ENCODE results near the gene MAP3K7. TPM values are rescaled to one million over a fixed set of nuclear protein-coding genes. Genes with fewer than 3 reads are reported as not detected.

The MAP3K7 gene
- total and polyA plus RNA-seq, 2 of the 8 experiments (the other 6 are each of a cell fraction or from before 2014, with no cell fraction given) = 27.3 to 34.8 TPM

- no peaks in the 10 kb centered on the region for H3K23me2 ChIP-seq (ENCODE audit: low read depth, low read length)
- ChIA-PET CTCF (ENCODE audit: partially characterized antibody) (interaction anchor here (0.5 kb wide), 1 partner anchor 23 kb away, joined by 3 read pairs; no protein-coding TSS in a partner anchor), POLR2A (ENCODE audit: partially characterized antibody) (interaction anchor here (2.2 kb wide), 1 partner anchor 102 kb away, joined by 5 read pairs; no protein-coding TSS in a partner anchor)
- H3K79me2 ChIP-seq (ENCODE audit: control insufficient read depth in 1 of 2, insufficient read depth in 2 of 2, low read length in 2 of 2) = no peaks in the 10 kb centered on the region
- no peak overlapping the region for H2AFZ ChIP-seq (ENCODE audit: low read length)
- WGBS, 2 experiments (ENCODE audit: extremely low coverage in 1 of 2, insufficient coverage in 1 of 2, insufficient read length in 1 of 2, insufficient replicate concordance in 2 of 2, low coverage in 1 of 2, low lambda C conversion rate in 2 of 2, missing lambda C conversion rate in 1 of 2) = 73% methylated on average over 3 of the region's 3 CpGs; no CpG with 5 or more reads in 1 of the 2 experiments
- no peak overlapping the region for H3K18ac ChIP-seq (ENCODE audit: extremely low read depth, low read length)
- no peaks in the 10 kb centered on the region; a peak in 1 of 7 replicates for H3K4me1 ChIP-seq (replicated peaks in 1 of 4; ENCODE audit: control insufficient read depth in 3 of 4, insufficient read depth in 4 of 4, low read length in 3 of 4)
- no peak overlapping the region for H3K4me3 ChIP-seq (ENCODE audit: extremely low read depth in 1 of 4, insufficient read depth in 2 of 4, low read depth in 3 of 4, low read length in 4 of 4)
- H4K8ac ChIP-seq (ENCODE audit: extremely low read depth, insufficient read depth, low read length) = no peak overlapping the region
- DNase-seq (ENCODE audit: low read depth in 1 of 2, low spot score in 2 of 2) (no peak), FAIRE-seq (no peak)
- H2BK12ac ChIP-seq (ENCODE audit: low read depth, low read length) = no peak overlapping the region
- no peak overlapping the region for H3K56ac ChIP-seq (replicated peaks; ENCODE audit: insufficient read length, low read depth, low read length)
- H3K27me3 ChIP-seq (replicated peaks in 1 of 4; ENCODE audit: control insufficient read depth in 3 of 4, extremely low read depth in 1 of 4, insufficient read depth in 3 of 4, low read length in 3 of 4) = 0 out of 7 replicates have a peak, but pooled peaks cover 0 to 1% (median 0%) of the 10 kb centered on the region in 4 experiments
- no peak overlapping the region for H3K27ac ChIP-seq (ENCODE audit: low read depth, low read length)
- no peak overlapping the region for H2BK15ac ChIP-seq (ENCODE audit: low read length)
- H3K23ac ChIP-seq (ENCODE audit: insufficient read length) = no peak overlapping the region
- no peaks in the 10 kb centered on the region for H3K9me3 ChIP-seq (ENCODE audit: insufficient read depth in 2 of 2, low read depth in 1 of 2, low read length in 1 of 2)
- no peaks in the 10 kb centered on the region for H3K79me1 ChIP-seq (ENCODE audit: low read depth, low read length)
- H4K5ac ChIP-seq (ENCODE audit: insufficient read length, low read depth, low read length) = no peak overlapping the region
- no peak overlapping the region for H3K4me2 ChIP-seq (ENCODE audit: insufficient read depth in 1 of 2, low read depth in 2 of 2, low read length in 2 of 2)
- no peaks in the 10 kb centered on the region for H3K36me3 ChIP-seq (ENCODE audit: control insufficient read depth in 2 of 4, insufficient read depth in 4 of 4, low read length in 3 of 4)
- no peak for TF ChIP-seq KDM5A (IDR thresholded peaks at IDR 0.05; ENCODE audit: low read length)
- TF ChIP-seq RFX5 (IDR thresholded peaks at IDR 0.05; ENCODE audit: borderline replicate concordance, low read depth, low read length) = no peak
- no peak overlapping the region for H2AK5ac ChIP-seq (ENCODE audit: low read depth, low read length)
- no peak overlapping the region for H4K91ac ChIP-seq (replicated peaks; ENCODE audit: insufficient read length, low read length)
- no peak overlapping the region for H2BK120ac ChIP-seq (replicated peaks; ENCODE audit: low read depth, low read length)
- H2BK5ac ChIP-seq (ENCODE audit: low read depth, low read length) = no peak overlapping the region
- H3K14ac ChIP-seq (ENCODE audit: insufficient read length) = no peak overlapping the region
- no peak overlapping the region for H3K4ac ChIP-seq (replicated peaks; ENCODE audit: insufficient read length, low read depth, low read length)
- H3K9ac ChIP-seq (replicated peaks in 1 of 4; ENCODE audit: extremely low read depth in 1 of 4, low read depth in 3 of 4, low read length in 3 of 4) = no peak overlapping the region
- no peaks in the 10 kb centered on the region for H4K20me1 ChIP-seq (replicated peaks in 1 of 2; ENCODE audit: control insufficient read depth in 1 of 2, insufficient read depth in 2 of 2, low read length in 2 of 2)
- no peak overlapping the region for H2BK20ac ChIP-seq (ENCODE audit: low read length)
Observed at GRCh38 chr6:90595854-90596253, 9.0 kb upstream of the MAP3K7 start.

Data from H1 (cell line).